GM12873 (cell line): ENCODE results near the gene AFAP1.

Source experiments
- CTCF ChIP-seq: IDR thresholded peaks from 2 replicates; pipeline ENCODE4 v1.5.1; 2012; ENCODE audit warnings: low read depth, mild to moderate bottlenecking, moderate library complexity, low read length, control low read depth; ENCODE audit not compliant: insufficient read depth; ENCODE audit errors: missing control alignments

AFAP1 gene

GRCh38 chr4:7818399-7818911 is 121.2 kb downstream of the AFAP1 start:
- TF ChIP-seq CTCF: no peak

GRCh38 chr4:7817877-7818398 is 121.7 kb downstream of the AFAP1 start:
- TF ChIP-seq CTCF: no peak

- no peak for TF ChIP-seq CTCF
Observed at GRCh38 chr4:7816771-7817170, 122.9 kb downstream of the AFAP1 start.

GRCh38 chr4:7815981-7816380 is 123.7 kb downstream of the AFAP1 start:
- TF ChIP-seq CTCF: no peak

- TF ChIP-seq CTCF: no peak
Observed at GRCh38 chr4:7815562-7815961, 124.1 kb downstream of the AFAP1 start.

GRCh38 chr4:7814451-7814850 is 125.2 kb downstream of the AFAP1 start:
- no peak for TF ChIP-seq CTCF

GRCh38 chr4:7813674-7814073 is 126.0 kb downstream of the AFAP1 start:
- no peak for TF ChIP-seq CTCF

GRCh38 chr4:7812921-7813320 is 126.7 kb downstream of the AFAP1 start:
- TF ChIP-seq CTCF: no peak
